Neural cell (in vitro differentiated cells): ENCODE measurements around the gene NLRX1. TPM values are rescaled to one million over a fixed set of nuclear protein-coding genes. Genes with fewer than 3 reads are reported as not detected.

Source experiments
- H2AFZ ChIP-seq: fragments of 200-600, 300-800 bp; sonication (generic), shearing (Covaris generic); 2 replicates; pipeline ENCODE4 v1.6.0; 2014; ENCODE audit warnings: low read depth, mild to moderate bottlenecking, antibody characterized with exemption, low read length, moderate library complexity
- H3F3A ChIP-seq: fragments of 200-600 bp; shearing (Covaris generic); 2 replicates; pipeline ENCODE4 v1.6.1; 2016; ENCODE audit warnings: mild to moderate bottlenecking, moderate library complexity, mixed read lengths, antibody characterized with exemption, low read length; ENCODE audit not compliant: insufficient read depth, poor library complexity, severe bottlenecking
- H3K27ac ChIP-seq: fragments of 200-600, 300-800 bp; sonication (generic), shearing (Covaris generic); 2 replicates; pipeline ENCODE4 v1.5.1; 2014; ENCODE audit warnings: mild to moderate bottlenecking, low read length, moderate library complexity
- H3K27me3 ChIP-seq: fragments of 300-800, 200-600 bp; sonication (generic), shearing (Covaris generic); 2 replicates; pipeline ENCODE4 v1.6.0; 2014; ENCODE audit warnings: mild to moderate bottlenecking, low read depth, low read length, moderate library complexity; ENCODE audit not compliant: insufficient read depth
- H3K36me3 ChIP-seq: fragments of 300-800, 200-600 bp; sonication (generic), shearing (Covaris generic); 2 replicates; pipeline ENCODE4 v1.5.1; 2014; ENCODE audit warnings: mild to moderate bottlenecking, antibody characterized with exemption, low read length, moderate library complexity; ENCODE audit not compliant: insufficient read depth
- H3K4me2 ChIP-seq: fragments of 300-800, 200-600 bp; sonication (generic), shearing (Covaris generic); 2 replicates; pipeline ENCODE4 v1.6.0; 2014; ENCODE audit warnings: mild to moderate bottlenecking, low read length
- H3K4me3 ChIP-seq: fragments of 300-800, 200-600 bp; sonication (generic), shearing (Covaris generic); 2 replicates; pipeline ENCODE4 v1.5.1; 2014; ENCODE audit warnings: mild to moderate bottlenecking, low read length, moderate library complexity
- H3K79me2 ChIP-seq: fragments of 200-600 bp; shearing (Covaris generic); replicated peaks from 2 replicates; pipeline ENCODE4 v1.6.0; 2014; ENCODE audit warnings: mild to moderate bottlenecking, low read length, moderate library complexity; ENCODE audit not compliant: insufficient read depth
- H3K9ac ChIP-seq: fragments of 300-800, 200-600 bp; sonication (generic), shearing (Covaris generic); 2 replicates; pipeline ENCODE4 v1.6.1; 2016; ENCODE audit warnings: mild to moderate bottlenecking, low read length, mixed read lengths
- H3K9me2 ChIP-seq: fragments of 200-600 bp; shearing (Covaris generic); 2 replicates; pipeline ENCODE4 v1.6.1; 2016; ENCODE audit warnings: mild to moderate bottlenecking, low read length, mixed read lengths; ENCODE audit not compliant: insufficient read depth
- H3K9me3 ChIP-seq: fragments of 200-600, 300-800 bp; sonication (generic), shearing (Covaris generic); 2 replicates; pipeline ENCODE4 v1.6.1; 2016; ENCODE audit warnings: mild to moderate bottlenecking, mixed run types, low read length, moderate library complexity, mixed read lengths
- H4K20me1 ChIP-seq: fragments of 200-600 bp; shearing (Covaris generic); 2 replicates; pipeline ENCODE4 v1.6.1; 2016; ENCODE audit warnings: mild to moderate bottlenecking, mixed run types; ENCODE audit not compliant: insufficient read depth
- EP300 ChIP-seq: fragments of 450-650 bp; conservative IDR thresholded peaks from 2 replicates; pipeline ENCODE4 v1.6.1; 2014; ENCODE audit warnings: antibody characterized with exemption, mild to moderate bottlenecking, moderate library complexity; ENCODE audit not compliant: poor library complexity, severe bottlenecking
- EZH2 ChIP-seq: fragments of 200-600, 300-800 bp; shearing (Covaris generic), sonication (generic); IDR thresholded peaks from 2 replicates; pipeline ENCODE4 v1.6.1; 2014; ENCODE audit warnings: antibody characterized with exemption, low read length, borderline replicate concordance, mild to moderate bottlenecking; ENCODE audit not compliant: insufficient read depth, poor library complexity, severe bottlenecking
- MXI1 ChIP-seq: fragments of 450-650 bp; conservative IDR thresholded peaks from 2 replicates; pipeline ENCODE4 v1.6.1; 2014; ENCODE audit warnings: antibody characterized with exemption, mild to moderate bottlenecking; ENCODE audit not compliant: poor library complexity, severe bottlenecking
- POLR2AphosphoS5 ChIP-seq: IDR thresholded peaks from 2 replicates; pipeline ENCODE4 v1.6.1; 2012
- RAD21 ChIP-seq: fragments of 450-650 bp; conservative IDR thresholded peaks from 2 replicates; pipeline ENCODE4 v1.6.1; 2014; ENCODE audit warnings: antibody characterized with exemption, mild to moderate bottlenecking, moderate library complexity
- REST ChIP-seq: IDR thresholded peaks from 2 replicates; pipeline ENCODE4 v1.6.1; 2012; ENCODE audit warnings: borderline replicate concordance
- SMC3 ChIP-seq: fragments of 450-650 bp; conservative IDR thresholded peaks from 2 replicates; pipeline ENCODE4 v1.6.1; 2014; ENCODE audit warnings: antibody characterized with exemption, mild to moderate bottlenecking, moderate library complexity; ENCODE audit not compliant: poor library complexity
- TAF1 ChIP-seq: IDR thresholded peaks from 2 replicates; pipeline ENCODE4 v1.6.1; 2012; ENCODE audit warnings: low read depth
- polyA plus RNA-seq: library from polyadenylated mRNA; depleted of rRNA; stranded (reverse); fragments of >200 nt; gene quantifications from 2 replicates; pipeline ENCODE4 v1.2.3, GENCODE V29; 2014
- TF ChIP-seq, protein P1 (sequence below): fragments of 450-650 bp; IDR thresholded peaks from 2 replicates; pipeline ENCODE4 v1.5.1; 2014; ENCODE audit warnings: antibody characterized with exemption, mild to moderate bottlenecking, moderate library complexity; ENCODE audit not compliant: poor library complexity, severe bottlenecking

Gene NLRX1
- polyA plus RNA-seq, 1 donor from 2014 or later: 1.6 TPM

DNA sequence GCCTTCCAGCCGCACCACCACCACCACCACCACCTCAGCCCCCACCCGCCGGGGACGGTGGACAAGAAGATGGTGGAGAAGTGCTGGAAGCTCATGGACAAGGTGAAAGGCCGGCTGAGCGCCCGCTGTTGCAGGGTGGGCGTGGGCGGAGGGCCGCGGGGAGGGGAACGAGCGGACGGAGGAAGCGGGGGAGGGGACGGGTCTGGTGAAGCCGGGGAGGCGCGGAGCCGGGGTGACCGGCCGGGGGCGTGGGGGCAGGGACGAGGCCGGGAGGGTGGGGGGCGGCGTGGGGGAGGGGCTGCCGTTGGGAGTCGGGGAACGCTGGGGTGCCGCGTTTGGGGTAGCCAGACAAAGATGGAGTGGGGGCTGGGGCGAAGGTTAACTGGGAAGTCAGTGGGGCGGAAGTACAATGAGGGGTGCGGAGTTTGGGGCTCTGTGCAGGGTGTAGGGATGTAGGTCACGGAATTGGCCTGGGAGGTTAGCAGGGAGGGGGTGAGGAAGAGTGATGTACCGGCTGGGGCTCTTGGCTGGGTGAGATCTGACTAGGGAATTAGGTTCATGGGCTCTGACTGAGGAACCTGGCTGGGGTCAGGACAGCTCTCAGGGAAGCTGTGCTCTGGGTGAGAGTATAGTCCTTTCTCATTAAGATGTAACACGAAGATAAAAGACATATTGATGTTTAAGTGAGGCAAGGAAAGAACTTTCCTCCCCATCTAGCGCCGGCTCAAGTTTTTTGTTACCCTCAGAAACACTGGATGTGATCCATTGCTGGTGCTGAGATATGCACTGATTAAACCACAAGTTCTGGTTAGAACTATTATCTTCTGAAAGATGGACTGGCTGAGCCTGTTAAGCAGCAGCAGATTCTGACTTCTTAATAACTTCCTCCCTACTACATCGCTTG lies 38.2 kb downstream of the NLRX1 start:
- H3K27me3 ChIP-seq: no peaks in the 10 kb centered on the region
- H3F3A ChIP-seq: no peaks in the 10 kb centered on the region
- peak overlapping the region; percentile 85 for H2AFZ ChIP-seq
- peak overlapping the region; percentile 81 for H3K4me2 ChIP-seq
- H3K79me2 ChIP-seq: peaks cover 41% of the 10 kb centered on the region
- TF ChIP-seq POLR2AphosphoS5 (no peak), SMC3 (no peak), REST (no peak), TAF1 (no peak)
- no peaks in the 10 kb centered on the region for H3K9me2 ChIP-seq
- peak overlapping the region; percentile 95 for H3K4me3 ChIP-seq
- H3K9me3 ChIP-seq: no peaks in the 10 kb centered on the region
- no peaks in the 10 kb centered on the region for H4K20me1 ChIP-seq
- H3K27ac ChIP-seq: peak overlapping the region; percentile 91
- no peaks in the 10 kb centered on the region for H3K36me3 ChIP-seq
- H3K9ac ChIP-seq: peak overlapping the region; percentile 92

DNA sequence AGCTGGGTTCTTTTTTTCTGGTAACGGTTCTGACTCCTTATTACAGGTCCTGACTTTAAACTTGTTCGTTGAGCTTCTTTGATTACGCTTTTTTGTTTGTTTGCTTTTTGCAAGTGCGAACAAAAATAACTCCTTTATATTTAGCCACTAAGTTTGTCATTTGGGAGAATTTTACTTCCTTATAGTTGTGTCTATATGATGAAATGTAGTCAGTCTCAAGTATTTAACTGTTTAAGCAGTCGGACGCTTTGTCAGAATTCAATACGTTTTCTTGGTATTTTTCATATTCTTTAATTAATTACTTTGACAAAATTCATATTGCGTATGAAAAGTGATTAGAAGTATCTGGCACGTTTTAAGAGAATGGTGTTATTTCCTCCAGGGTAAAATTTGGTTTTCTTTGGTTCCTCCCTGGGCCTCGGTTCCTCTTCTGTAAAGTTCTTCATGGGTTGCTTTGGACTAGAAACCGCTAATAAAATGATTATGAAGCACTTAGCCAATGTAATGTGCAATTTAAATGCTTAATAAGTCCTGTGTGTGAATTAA lies 39.0 kb downstream of the NLRX1 start:
- Histone ChIP-seq H4K20me1 (no peaks in the 10 kb centered on the region), H3K4me3 (peak overlapping the region; percentile 95), H3K4me2 (peak overlapping the region; percentile 81), H3K9me3 (no peaks in the 10 kb centered on the region), H3F3A (no peaks in the 10 kb centered on the region), H3K27me3 (no peaks in the 10 kb centered on the region), H3K79me2 (peaks cover 43% of the 10 kb centered on the region), H3K36me3 (no peaks in the 10 kb centered on the region), H2AFZ (no peak overlapping the region), H3K9me2 (no peaks in the 10 kb centered on the region), H3K9ac (peak overlapping the region; percentile 92), H3K27ac (no peak overlapping the region)
- TF ChIP-seq SMC3 (no peak), EP300 (no peak), POLR2AphosphoS5 (no peak), MXI1 (no peak), EZH2 (no peak), REST (no peak), TAF1 (no peak), RAD21 (no peak)
- TF ChIP-seq, protein P1, sequence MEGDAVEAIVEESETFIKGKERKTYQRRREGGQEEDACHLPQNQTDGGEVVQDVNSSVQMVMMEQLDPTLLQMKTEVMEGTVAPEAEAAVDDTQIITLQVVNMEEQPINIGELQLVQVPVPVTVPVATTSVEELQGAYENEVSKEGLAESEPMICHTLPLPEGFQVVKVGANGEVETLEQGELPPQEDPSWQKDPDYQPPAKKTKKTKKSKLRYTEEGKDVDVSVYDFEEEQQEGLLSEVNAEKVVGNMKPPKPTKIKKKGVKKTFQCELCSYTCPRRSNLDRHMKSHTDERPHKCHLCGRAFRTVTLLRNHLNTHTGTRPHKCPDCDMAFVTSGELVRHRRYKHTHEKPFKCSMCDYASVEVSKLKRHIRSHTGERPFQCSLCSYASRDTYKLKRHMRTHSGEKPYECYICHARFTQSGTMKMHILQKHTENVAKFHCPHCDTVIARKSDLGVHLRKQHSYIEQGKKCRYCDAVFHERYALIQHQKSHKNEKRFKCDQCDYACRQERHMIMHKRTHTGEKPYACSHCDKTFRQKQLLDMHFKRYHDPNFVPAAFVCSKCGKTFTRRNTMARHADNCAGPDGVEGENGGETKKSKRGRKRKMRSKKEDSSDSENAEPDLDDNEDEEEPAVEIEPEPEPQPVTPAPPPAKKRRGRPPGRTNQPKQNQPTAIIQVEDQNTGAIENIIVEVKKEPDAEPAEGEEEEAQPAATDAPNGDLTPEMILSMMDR: no peak
